ENCODE data around the gene ARHGEF7. TPM values are rescaled to one million over a fixed set of nuclear protein-coding genes. Genes with fewer than 3 reads are reported as not detected.

The ARHGEF7 gene
- total RNA-seq, 1 experiment from 2014 or later, result 46.2 TPM

- H3K36me3 ChIP-seq (ENCODE audit: control insufficient read depth in 1 of 2, insufficient read depth in 2 of 2, low read length in 2 of 2), result no peaks in the 10 kb centered on the region
- H3K4me2 ChIP-seq (ENCODE audit: low read length), result peak overlapping the region; percentile 91
- TF ChIP-seq SRF (IDR thresholded peaks at IDR 0.05; ENCODE audit: low read depth) (no peak), POLR2AphosphoS5 (IDR thresholded peaks at IDR 0.05; ENCODE audit: low read depth, low read length) (no peak), YY1 (IDR thresholded peaks at IDR 0.05; ENCODE audit: extremely low read depth, insufficient replicate concordance, low read depth, low read length) (no peak), SP1 (IDR thresholded peaks at IDR 0.05; ENCODE audit: low read depth) (no peak), JUND (IDR thresholded peaks at IDR 0.05) (no peak), SIN3A (IDR thresholded peaks at IDR 0.05; ENCODE audit: low read depth) (no peak), RAD21 (IDR thresholded peaks at IDR 0.05; ENCODE audit: low read depth) (no peak), CBX3 (IDR thresholded peaks at IDR 0.05; ENCODE audit: low read depth) (no peak)
- TF ChIP-seq, protein P1, sequence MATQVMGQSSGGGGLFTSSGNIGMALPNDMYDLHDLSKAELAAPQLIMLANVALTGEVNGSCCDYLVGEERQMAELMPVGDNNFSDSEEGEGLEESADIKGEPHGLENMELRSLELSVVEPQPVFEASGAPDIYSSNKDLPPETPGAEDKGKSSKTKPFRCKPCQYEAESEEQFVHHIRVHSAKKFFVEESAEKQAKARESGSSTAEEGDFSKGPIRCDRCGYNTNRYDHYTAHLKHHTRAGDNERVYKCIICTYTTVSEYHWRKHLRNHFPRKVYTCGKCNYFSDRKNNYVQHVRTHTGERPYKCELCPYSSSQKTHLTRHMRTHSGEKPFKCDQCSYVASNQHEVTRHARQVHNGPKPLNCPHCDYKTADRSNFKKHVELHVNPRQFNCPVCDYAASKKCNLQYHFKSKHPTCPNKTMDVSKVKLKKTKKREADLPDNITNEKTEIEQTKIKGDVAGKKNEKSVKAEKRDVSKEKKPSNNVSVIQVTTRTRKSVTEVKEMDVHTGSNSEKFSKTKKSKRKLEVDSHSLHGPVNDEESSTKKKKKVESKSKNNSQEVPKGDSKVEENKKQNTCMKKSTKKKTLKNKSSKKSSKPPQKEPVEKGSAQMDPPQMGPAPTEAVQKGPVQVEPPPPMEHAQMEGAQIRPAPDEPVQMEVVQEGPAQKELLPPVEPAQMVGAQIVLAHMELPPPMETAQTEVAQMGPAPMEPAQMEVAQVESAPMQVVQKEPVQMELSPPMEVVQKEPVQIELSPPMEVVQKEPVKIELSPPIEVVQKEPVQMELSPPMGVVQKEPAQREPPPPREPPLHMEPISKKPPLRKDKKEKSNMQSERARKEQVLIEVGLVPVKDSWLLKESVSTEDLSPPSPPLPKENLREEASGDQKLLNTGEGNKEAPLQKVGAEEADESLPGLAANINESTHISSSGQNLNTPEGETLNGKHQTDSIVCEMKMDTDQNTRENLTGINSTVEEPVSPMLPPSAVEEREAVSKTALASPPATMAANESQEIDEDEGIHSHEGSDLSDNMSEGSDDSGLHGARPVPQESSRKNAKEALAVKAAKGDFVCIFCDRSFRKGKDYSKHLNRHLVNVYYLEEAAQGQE (IDR thresholded peaks at IDR 0.05; ENCODE audit: low read depth), result no peak
- TF ChIP-seq, protein P2, sequence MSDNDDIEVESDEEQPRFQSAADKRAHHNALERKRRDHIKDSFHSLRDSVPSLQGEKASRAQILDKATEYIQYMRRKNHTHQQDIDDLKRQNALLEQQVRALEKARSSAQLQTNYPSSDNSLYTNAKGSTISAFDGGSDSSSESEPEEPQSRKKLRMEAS (IDR thresholded peaks at IDR 0.05), result no peak
- TSS peak; percentile 80 for BruUV-seq (replicated peaks)
- no peaks in the 10 kb centered on the region for H3K9me2 ChIP-seq (ENCODE audit: insufficient read depth)
- CTCF ChIA-PET, result interaction anchor here (1.6 kb wide), 1 partner anchor 85 kb away, joined by 3 read pairs; no protein-coding TSS in a partner anchor
- no peak overlapping the region for H2AFZ ChIP-seq (ENCODE audit: low read depth, low read length, poor library complexity, severe bottlenecking)
- H3K9ac ChIP-seq (ENCODE audit: low read length), result peak overlapping the region; percentile 94
- DNase-seq (ENCODE audit: low read depth, low spot score), result peak; percentile 1
- POLR2A ChIA-PET, result no interaction called here
- intact Hi-C loops (cut with micrococcal nuclease), result no loop called here
- peaks cover 6% of the 10 kb centered on the region; the same call in 1 of the 2 replicates for H3K27me3 ChIP-seq (ENCODE audit: insufficient read depth, low read length)
- H3K27ac ChIP-seq (ENCODE audit: low read depth, low read length), result peak overlapping the region; percentile 95
- H4K20me1 ChIP-seq (ENCODE audit: insufficient read depth), result no peaks in the 10 kb centered on the region
- peaks cover 42% of the 10 kb centered on the region for H3K79me2 ChIP-seq (ENCODE audit: insufficient read depth, low read length)
- H3K9me3 ChIP-seq (ENCODE audit: control insufficient read depth in 1 of 2, insufficient read depth in 1 of 2, low read depth in 1 of 2, low read length in 2 of 2), result no peaks in the 10 kb centered on the region
- peaks cover 10 to 22% of the 10 kb centered on the region in 2 experiments for H3K4me1 ChIP-seq (ENCODE audit: control insufficient read depth in 1 of 2, insufficient read depth in 2 of 2, low read length in 2 of 2)
- peak overlapping the region; percentile 57 to 83 for H3K4me3 ChIP-seq (replicated peaks in 1 of 2; ENCODE audit: low read depth in 1 of 2, low read length in 2 of 2)
- RAD21 ChIA-PET (ENCODE audit: low non-redundant PET in 1 of 2, low total read pairs in 2 of 2, uncharacterized antibody in 2 of 2, unreplicated experiment in 2 of 2), result no interaction called here
- ATAC-seq, result no peak
Measured at GRCh38 chr13:111152844-111153243, 37.7 kb downstream of the ARHGEF7 start.
